Measurements from ENCODE around the gene ARSG.
"Not testable (repeated sequence)": the region's sequence is repeated elsewhere in the genome, so short reads cannot be mapped to it uniquely, and the experiment has no call there.

The ARSG gene

GRCh38 chr17:68281965-68282364 lies 9.3 kb upstream of the ARSG start:
- DNase-seq = not testable (repeated sequence)

GRCh38 chr17:68288375-68288774 lies 2.9 kb upstream of the ARSG start:
- peak in 1 of 2 donors; percentile 48 for DNase-seq

- DNase-seq = peak; percentile 49 to 50
Measured at GRCh38 chr17:68288804-68289203, 2.5 kb upstream of the ARSG start.

- no peak for DNase-seq
Measured at GRCh38 chr17:68289473-68289872, 1.8 kb upstream of the ARSG start.

- DNase-seq = no peak
Measured at GRCh38 chr17:68289936-68290267, 1.4 kb upstream of the ARSG start.

GRCh38 chr17:68290268-68290954 lies 884 bp upstream of the ARSG start:
- peak; percentile 61 to 78 for DNase-seq

- DNase-seq = peak; percentile 93 to 95
Measured at GRCh38 chr17:68291836-68292688, 767 bp downstream of the ARSG start.

- DNase-seq = no peak
Measured at GRCh38 chr17:68292689-68293040, 1.4 kb downstream of the ARSG start.

GRCh38 chr17:68293490-68294195 lies 2.3 kb downstream of the ARSG start:
- no peak for DNase-seq

GRCh38 chr17:68294196-68294555 lies 2.9 kb downstream of the ARSG start:
- no peak for DNase-seq

GRCh38 chr17:68294617-68295016 lies 3.3 kb downstream of the ARSG start:
- DNase-seq = no peak

- DNase-seq = no peak
Measured at GRCh38 chr17:68295086-68295485, 3.8 kb downstream of the ARSG start.

GRCh38 chr17:68296217-68297191 lies 5.2 kb downstream of the ARSG start:
- DNase-seq = peak; percentile 52 to 79

GRCh38 chr17:68297195-68297594 lies 5.9 kb downstream of the ARSG start:
- no peak for DNase-seq

GRCh38 chr17:68298601-68299000 lies 7.3 kb downstream of the ARSG start:
- no peak for DNase-seq

GRCh38 chr17:68299817-68300216 lies 8.5 kb downstream of the ARSG start:
- DNase-seq = no peak

- DNase-seq = no peak
Measured at GRCh38 chr17:68301438-68301959, 10.2 kb downstream of the ARSG start.

- DNase-seq = no peak
Measured at GRCh38 chr17:68302066-68302564, 10.8 kb downstream of the ARSG start.

GRCh38 chr17:68302666-68303065 lies 11.4 kb downstream of the ARSG start:
- DNase-seq = no peak

GRCh38 chr17:68304706-68305105 lies 13.4 kb downstream of the ARSG start:
- no peak for DNase-seq

GRCh38 chr17:68305142-68305541 lies 13.8 kb downstream of the ARSG start:
- no peak for DNase-seq

- no peak for DNase-seq
Measured at GRCh38 chr17:68306819-68307218, 15.5 kb downstream of the ARSG start.
